ENCODE measurements around the gene NEDD1.

- TF ChIP-seq, protein P1, sequence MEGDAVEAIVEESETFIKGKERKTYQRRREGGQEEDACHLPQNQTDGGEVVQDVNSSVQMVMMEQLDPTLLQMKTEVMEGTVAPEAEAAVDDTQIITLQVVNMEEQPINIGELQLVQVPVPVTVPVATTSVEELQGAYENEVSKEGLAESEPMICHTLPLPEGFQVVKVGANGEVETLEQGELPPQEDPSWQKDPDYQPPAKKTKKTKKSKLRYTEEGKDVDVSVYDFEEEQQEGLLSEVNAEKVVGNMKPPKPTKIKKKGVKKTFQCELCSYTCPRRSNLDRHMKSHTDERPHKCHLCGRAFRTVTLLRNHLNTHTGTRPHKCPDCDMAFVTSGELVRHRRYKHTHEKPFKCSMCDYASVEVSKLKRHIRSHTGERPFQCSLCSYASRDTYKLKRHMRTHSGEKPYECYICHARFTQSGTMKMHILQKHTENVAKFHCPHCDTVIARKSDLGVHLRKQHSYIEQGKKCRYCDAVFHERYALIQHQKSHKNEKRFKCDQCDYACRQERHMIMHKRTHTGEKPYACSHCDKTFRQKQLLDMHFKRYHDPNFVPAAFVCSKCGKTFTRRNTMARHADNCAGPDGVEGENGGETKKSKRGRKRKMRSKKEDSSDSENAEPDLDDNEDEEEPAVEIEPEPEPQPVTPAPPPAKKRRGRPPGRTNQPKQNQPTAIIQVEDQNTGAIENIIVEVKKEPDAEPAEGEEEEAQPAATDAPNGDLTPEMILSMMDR (conservative IDR thresholded peaks at IDR 0.05) = no peak
- no peak for TF ChIP-seq ZFX (IDR thresholded peaks at IDR 0.05)
Measured at GRCh38 chr12:96866801-96867590, 40.1 kb upstream of the NEDD1 start.

Measured in C4-2B (cell line).